Chondrocyte (in vitro differentiated cells): ENCODE data around the gene ADAMTS10. TPM values are rescaled to one million over a fixed set of nuclear protein-coding genes. Genes with fewer than 3 reads are reported as not detected.

Experiments used
- DNase-seq: peaks from one replicate; pipeline ENCODE4 v3.0.0; 2021; ENCODE audit warnings: mixed read lengths, low spot score
- H3K27ac Mint-ChIP-seq: one replicate; pipeline ENCODE4 v1.8.0; 2021; ENCODE audit warnings: mild to moderate bottlenecking, moderate library complexity, mixed read lengths; ENCODE audit not compliant: unreplicated experiment
- H3K27me3 Mint-ChIP-seq: 2 replicates; pipeline ENCODE4 v1.8.0; 2021; ENCODE audit warnings: low read depth, mixed read lengths
- H3K36me3 Mint-ChIP-seq: 2 replicates; pipeline ENCODE4 v1.8.0; 2021; ENCODE audit warnings: low read depth, mixed read lengths
- H3K4me1 Mint-ChIP-seq: 2 replicates; pipeline ENCODE4 v1.8.0; 2021; ENCODE audit warnings: low read depth, mild to moderate bottlenecking, mixed read lengths
- H3K4me3 Mint-ChIP-seq: one replicate; pipeline ENCODE4 v1.8.0; 2021; ENCODE audit warnings: mild to moderate bottlenecking, moderate library complexity, mixed read lengths; ENCODE audit not compliant: unreplicated experiment
- H3K9me3 Mint-ChIP-seq: 2 replicates; pipeline ENCODE4 v1.8.0; 2021; ENCODE audit warnings: low read depth, mixed read lengths
- CTCF ChIP-seq: fragments of 200-600 bp; sonication (generic); IDR thresholded peaks from 2 replicates; pipeline ENCODE4 v1.5.0; 2021; ENCODE audit warnings: antibody characterized with exemption, mild to moderate bottlenecking, moderate library complexity
- total RNA-seq: library from RNA; stranded (reverse); gene quantifications from 3 replicates; pipeline ENCODE4 v1.2.1, GENCODE V29; 2021

ADAMTS10 gene
- total RNA-seq, 1 donor from 2014 or later = 73.6 TPM

GRCh38 chr19:8580710-8581281, 29.7 kb downstream of the ADAMTS10 start:
- peak; percentile 100 for TF ChIP-seq CTCF
- H3K4me1 Mint-ChIP-seq = peaks cover 6% of the 10 kb centered on the region
- DNase-seq = no peak
- H3K4me3 Mint-ChIP-seq = no peak overlapping the region
- peaks cover 5% of the 10 kb centered on the region for H3K27me3 Mint-ChIP-seq
- H3K9me3 Mint-ChIP-seq = no peaks in the 10 kb centered on the region
- H3K36me3 Mint-ChIP-seq = peaks cover 3% of the 10 kb centered on the region
- no peak overlapping the region for H3K27ac Mint-ChIP-seq

GRCh38 chr19:8578642-8579265, 31.8 kb downstream of the ADAMTS10 start:
- no peak for DNase-seq
- no peaks in the 10 kb centered on the region for H3K9me3 Mint-ChIP-seq
- TF ChIP-seq CTCF = peak; percentile 93
- peak overlapping the region; percentile 86 for H3K27ac Mint-ChIP-seq
- H3K27me3 Mint-ChIP-seq = peaks cover 8% of the 10 kb centered on the region
- no peak overlapping the region for H3K4me3 Mint-ChIP-seq
- H3K4me1 Mint-ChIP-seq = peaks cover 9% of the 10 kb centered on the region
- H3K36me3 Mint-ChIP-seq = no peaks in the 10 kb centered on the region

GRCh38 chr19:8577741-8578140, 32.8 kb downstream of the ADAMTS10 start:
- Mint-ChIP-seq H3K36me3 (no peaks in the 10 kb centered on the region), H3K9me3 (no peaks in the 10 kb centered on the region), H3K27ac (no peak overlapping the region), H3K27me3 (peaks cover 8% of the 10 kb centered on the region), H3K4me1 (peaks cover 9% of the 10 kb centered on the region), H3K4me3 (no peak overlapping the region)
- TF ChIP-seq CTCF = no peak
- no peak for DNase-seq

- no peak within 1 kb of the TSS for H3K27ac Mint-ChIP-seq
- H3K4me3 Mint-ChIP-seq = no peak within 1 kb of the TSS
- H3K36me3 Mint-ChIP-seq = no peaks in the 10 kb centered on the region
- TF ChIP-seq CTCF = no peak
- DNase-seq = no peak
- peaks cover 9% of the 10 kb centered on the region for H3K4me1 Mint-ChIP-seq
- H3K9me3 Mint-ChIP-seq = no peaks in the 10 kb centered on the region
- peaks cover 8% of the 10 kb centered on the region for H3K27me3 Mint-ChIP-seq
These were observed 33.3 kb downstream of the ADAMTS10 start, which contains the start of gene MYO1F for GRCh38 chr19:8577247-8577646. Gene MYO1F, minus strand, starts transcription at chr19:8577442. Its CDS starts 133 bp downstream, at chr19:8577309.

- H3K4me3 Mint-ChIP-seq = no peak overlapping the region
- no peak for TF ChIP-seq CTCF
- peaks cover 9% of the 10 kb centered on the region for H3K4me1 Mint-ChIP-seq
- no peaks in the 10 kb centered on the region for H3K9me3 Mint-ChIP-seq
- no peak for DNase-seq
- peaks cover 8% of the 10 kb centered on the region for H3K27me3 Mint-ChIP-seq
- no peak overlapping the region for H3K27ac Mint-ChIP-seq
- H3K36me3 Mint-ChIP-seq = no peaks in the 10 kb centered on the region
These were observed 34.1 kb downstream of the ADAMTS10 start for GRCh38 chr19:8576273-8576993.
